Adipocyte (in vitro differentiated cells): ENCODE results near the gene S100A10.

Experiments used
- DNase-seq: peaks from one replicate; pipeline ENCODE4 v3.0.0-alpha.2; 2015; ENCODE audit warnings: low read depth
- H3K27me3 ChIP-seq: replicated peaks from 2 replicates; pipeline ENCODE4 v1.7.0; 2013; ENCODE audit warnings: mild to moderate bottlenecking, low read length, moderate library complexity; ENCODE audit not compliant: control insufficient read depth, insufficient read depth
- H3K36me3 ChIP-seq: 2 replicates; pipeline ENCODE4 v1.7.0; 2013; ENCODE audit warnings: low read length, mild to moderate bottlenecking, moderate library complexity; ENCODE audit not compliant: control insufficient read depth, insufficient read depth, severe bottlenecking
- H3K4me1 ChIP-seq: 2 replicates; pipeline ENCODE4 v1.7.0; 2013; ENCODE audit warnings: mild to moderate bottlenecking, low read length, moderate library complexity; ENCODE audit not compliant: control insufficient read depth, insufficient read depth
- H3K4me3 ChIP-seq: 2 replicates; pipeline ENCODE4 v1.7.0; 2013; ENCODE audit warnings: mild to moderate bottlenecking, low read length, moderate library complexity
- H3K9ac ChIP-seq: 2 replicates; pipeline ENCODE4 v1.7.0; 2013; ENCODE audit warnings: mild to moderate bottlenecking, low read length, moderate library complexity
- H3K9me3 ChIP-seq: 2 replicates; pipeline ENCODE4 v1.7.0; 2013; ENCODE audit warnings: mild to moderate bottlenecking, low read length, moderate library complexity; ENCODE audit not compliant: control insufficient read depth

Gene S100A10

DNA sequence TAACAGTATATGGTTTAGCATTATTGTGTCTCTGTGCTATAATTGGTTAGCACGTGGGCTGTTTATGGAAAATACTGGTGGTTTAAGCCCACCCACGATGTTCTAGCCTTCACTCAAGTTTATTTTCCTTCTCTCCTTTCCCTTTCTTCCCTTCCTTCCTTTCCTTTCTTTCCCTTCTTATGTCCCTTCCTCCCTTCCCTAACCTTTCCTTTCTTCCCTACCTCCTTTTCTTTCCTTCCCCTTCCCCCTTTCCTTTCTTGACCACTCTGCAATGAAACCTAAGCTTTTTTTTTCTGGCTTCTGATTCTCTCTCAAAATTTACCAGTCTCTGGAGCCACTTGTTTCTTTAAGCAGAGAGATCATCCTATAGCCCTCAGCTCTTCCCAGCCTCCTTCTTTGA, 13.4 kb upstream of the S100A10 start:
- H3K4me3 ChIP-seq: no peak overlapping the region
- no peaks in the 10 kb centered on the region for H3K27me3 ChIP-seq
- H3K9ac ChIP-seq: no peak overlapping the region
- H3K36me3 ChIP-seq: no peaks in the 10 kb centered on the region
- no peaks in the 10 kb centered on the region for H3K9me3 ChIP-seq
- DNase-seq: no peak
- H3K4me1 ChIP-seq: peaks cover 9% of the 10 kb centered on the region

DNA sequence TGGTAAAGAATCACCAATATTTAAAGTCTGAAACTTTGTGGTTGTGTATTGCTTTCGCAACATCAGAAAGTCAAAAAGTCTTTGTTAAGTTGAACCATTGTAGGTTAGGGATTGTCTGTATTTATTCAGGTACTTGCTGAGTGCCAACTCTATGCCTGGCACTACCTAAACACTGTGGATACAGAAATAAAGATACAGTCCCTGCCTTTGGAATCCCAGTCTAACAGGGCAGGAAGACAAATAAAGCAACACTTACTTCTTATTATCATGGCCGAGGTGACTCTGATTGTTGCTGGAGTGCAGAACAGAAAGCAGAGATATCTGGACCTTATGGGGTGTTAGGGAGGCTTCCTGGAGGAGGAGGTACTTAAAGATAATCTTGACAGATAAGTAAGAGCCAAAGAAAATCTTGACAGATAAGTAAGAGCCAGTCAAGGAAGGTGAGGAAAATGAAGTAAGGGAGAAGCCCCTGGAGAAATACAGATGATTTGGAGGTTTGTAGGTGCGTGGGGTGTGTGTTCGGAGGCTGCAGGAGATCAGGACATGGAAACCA, 11.8 kb upstream of the S100A10 start:
- H3K4me3 ChIP-seq: no peak overlapping the region
- H3K4me1 ChIP-seq: peaks cover 19% of the 10 kb centered on the region
- no peak for DNase-seq
- H3K9ac ChIP-seq: no peak overlapping the region
- no peaks in the 10 kb centered on the region for H3K9me3 ChIP-seq
- no peaks in the 10 kb centered on the region for H3K36me3 ChIP-seq
- H3K27me3 ChIP-seq: no peaks in the 10 kb centered on the region

DNA sequence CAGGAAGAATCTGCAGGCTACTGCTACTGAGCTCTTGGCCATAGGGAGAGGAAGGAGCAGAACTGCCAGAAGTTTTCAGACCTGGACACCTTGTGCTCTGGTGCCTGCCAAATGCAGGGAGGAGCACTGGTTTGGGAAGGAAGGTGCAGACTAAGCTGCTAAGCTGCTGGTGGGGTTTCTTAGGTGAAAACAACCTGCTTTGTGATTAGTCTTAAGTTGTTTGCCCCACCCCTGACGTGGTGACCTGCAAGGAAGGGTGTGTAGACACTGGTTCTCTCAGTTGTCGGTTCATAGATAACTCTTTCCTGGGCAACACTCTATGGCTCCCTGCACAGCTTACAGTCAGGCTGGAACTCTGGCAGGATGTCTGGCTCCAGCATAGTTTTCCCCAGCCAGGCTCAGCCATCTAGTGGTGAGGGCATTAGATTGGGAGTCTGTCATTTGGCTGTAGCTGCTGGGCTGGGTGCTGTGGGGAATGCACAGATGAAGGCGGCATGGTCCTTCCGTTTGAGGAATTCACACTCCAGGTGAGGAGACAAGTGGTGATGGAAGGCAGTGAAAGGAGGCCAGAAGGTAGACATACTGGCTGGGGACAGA, 10.3 kb upstream of the S100A10 start:
- Histone ChIP-seq H3K9me3 (no peaks in the 10 kb centered on the region), H3K9ac (no peak overlapping the region), H3K27me3 (no peaks in the 10 kb centered on the region), H3K36me3 (no peaks in the 10 kb centered on the region), H3K4me1 (peaks cover 14% of the 10 kb centered on the region), H3K4me3 (no peak overlapping the region)
- no peak for DNase-seq

GRCh38 chr1:152002960-152003359, 9.3 kb upstream of the S100A10 start:
- Histone ChIP-seq H3K9me3 (no peaks in the 10 kb centered on the region), H3K27me3 (no peaks in the 10 kb centered on the region), H3K9ac (no peak overlapping the region), H3K4me1 (peaks cover 14% of the 10 kb centered on the region), H3K4me3 (no peak overlapping the region), H3K36me3 (no peaks in the 10 kb centered on the region)
- no peak for DNase-seq

DNA sequence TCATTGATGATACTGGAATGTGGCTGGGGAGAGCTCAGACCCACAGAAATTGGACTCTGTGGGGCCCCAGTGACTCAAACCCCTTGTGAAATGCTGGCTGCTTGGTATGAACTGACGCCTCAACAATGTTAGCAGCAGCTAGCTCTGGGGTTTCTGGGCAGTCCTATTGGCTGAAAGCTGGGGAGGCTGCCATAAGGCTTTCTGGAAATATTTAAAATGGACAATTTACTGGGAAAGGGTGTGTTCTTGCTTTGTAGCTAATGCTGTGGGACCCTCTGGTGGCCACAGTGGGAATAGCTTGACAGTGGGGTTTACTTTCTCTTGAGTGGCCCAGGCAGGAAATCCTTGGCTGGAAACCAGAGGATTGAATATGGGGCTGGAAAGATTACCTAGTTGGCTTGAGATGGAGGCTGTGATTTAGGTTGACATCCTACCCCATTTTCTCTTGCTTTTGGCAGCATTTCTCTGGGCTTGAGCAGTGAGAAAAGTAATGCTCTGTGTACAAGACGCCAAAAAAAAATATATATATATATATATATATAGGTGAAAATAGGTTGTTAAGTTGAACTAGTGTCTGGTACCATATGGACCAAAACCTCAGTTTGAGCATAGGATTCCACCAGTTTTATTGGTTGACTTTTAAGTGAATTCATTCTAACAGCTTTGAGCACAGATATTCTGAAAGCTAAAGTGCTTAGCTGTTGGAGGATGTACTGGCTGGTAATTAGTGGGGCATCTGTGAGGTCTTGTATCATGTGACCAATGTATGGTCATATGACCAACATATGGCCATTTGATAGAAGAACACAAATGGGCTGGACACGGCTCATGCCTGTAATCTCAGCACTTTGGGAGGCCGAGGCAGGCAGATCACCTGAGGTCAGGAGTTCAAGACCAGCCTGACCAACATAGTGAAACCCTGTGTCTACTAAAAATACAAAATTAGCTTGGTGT, 8.2 kb upstream of the S100A10 start:
- peak overlapping the region; percentile 40 for H3K4me3 ChIP-seq
- peak; percentile 98 for DNase-seq
- no peaks in the 10 kb centered on the region for H3K9me3 ChIP-seq
- peak overlapping the region; percentile 26 for H3K9ac ChIP-seq
- H3K4me1 ChIP-seq: peaks cover 14% of the 10 kb centered on the region
- no peaks in the 10 kb centered on the region for H3K36me3 ChIP-seq
- no peaks in the 10 kb centered on the region for H3K27me3 ChIP-seq

GRCh38 chr1:152000964-152001630, 7.4 kb upstream of the S100A10 start:
- Histone ChIP-seq H3K4me1 (peaks cover 14% of the 10 kb centered on the region), H3K4me3 (peak overlapping the region; percentile 40), H3K27me3 (no peaks in the 10 kb centered on the region), H3K9ac (peak overlapping the region; percentile 28), H3K9me3 (no peaks in the 10 kb centered on the region), H3K36me3 (no peaks in the 10 kb centered on the region)
- DNase-seq: no peak

DNA sequence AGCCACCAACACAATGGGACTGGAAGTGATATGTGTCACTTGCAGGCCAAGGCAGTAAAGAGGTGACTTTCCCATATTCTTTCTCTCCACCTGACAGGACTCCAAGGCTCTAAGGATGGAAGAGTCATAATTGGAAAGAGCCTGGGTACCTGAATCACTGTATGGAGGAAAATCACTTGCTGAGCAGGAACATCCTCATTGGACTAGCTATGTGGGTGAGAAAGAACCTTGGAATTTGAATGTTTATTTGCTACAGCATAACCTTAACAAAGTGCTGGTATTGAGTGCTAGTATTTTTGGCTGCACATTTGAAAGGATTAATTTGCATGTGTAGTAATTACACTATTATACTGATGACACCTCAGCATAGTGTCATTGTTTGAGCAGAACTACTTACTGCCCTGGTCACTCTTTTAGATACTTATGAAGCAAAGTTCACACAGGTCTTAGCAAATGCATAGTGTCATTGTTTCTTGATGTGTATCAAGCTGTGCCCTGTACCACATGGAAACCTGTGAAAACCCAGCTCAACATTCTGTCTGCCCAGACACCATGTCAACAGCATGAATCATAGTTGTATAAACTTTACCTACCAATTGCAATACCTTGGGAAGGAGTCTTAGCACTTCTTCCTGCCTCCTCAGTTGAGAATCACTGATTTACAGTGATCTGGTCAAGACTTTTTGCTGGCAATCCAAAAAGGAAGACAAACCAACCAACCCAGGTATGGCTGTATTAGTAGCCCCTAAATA, 5.1 kb upstream of the S100A10 start:
- Histone ChIP-seq H3K27me3 (no peaks in the 10 kb centered on the region), H3K36me3 (no peaks in the 10 kb centered on the region), H3K4me1 (peaks cover 31% of the 10 kb centered on the region), H3K9me3 (no peaks in the 10 kb centered on the region), H3K4me3 (no peak overlapping the region), H3K9ac (no peak overlapping the region)
- DNase-seq: no peak

DNA sequence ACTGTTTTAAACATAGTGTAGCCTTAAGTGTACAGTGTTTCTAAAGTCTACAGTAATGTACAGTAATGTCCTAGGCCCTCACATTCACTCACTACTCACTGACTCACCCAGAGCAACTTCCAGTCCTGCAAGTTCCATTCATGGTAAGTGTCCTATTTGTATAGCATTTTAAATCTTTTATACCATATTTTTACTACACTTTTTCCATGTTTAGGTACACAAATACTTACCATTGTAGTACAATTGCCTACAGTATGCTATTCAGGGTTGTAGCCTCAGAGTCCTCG, 3.6 kb upstream of the S100A10 start:
- no peaks in the 10 kb centered on the region for H3K27me3 ChIP-seq
- H3K4me3 ChIP-seq: no peak overlapping the region
- no peaks in the 10 kb centered on the region for H3K36me3 ChIP-seq
- peaks cover 30% of the 10 kb centered on the region for H3K4me1 ChIP-seq
- H3K9me3 ChIP-seq: no peaks in the 10 kb centered on the region
- no peak overlapping the region for H3K9ac ChIP-seq
- no peak for DNase-seq

DNA sequence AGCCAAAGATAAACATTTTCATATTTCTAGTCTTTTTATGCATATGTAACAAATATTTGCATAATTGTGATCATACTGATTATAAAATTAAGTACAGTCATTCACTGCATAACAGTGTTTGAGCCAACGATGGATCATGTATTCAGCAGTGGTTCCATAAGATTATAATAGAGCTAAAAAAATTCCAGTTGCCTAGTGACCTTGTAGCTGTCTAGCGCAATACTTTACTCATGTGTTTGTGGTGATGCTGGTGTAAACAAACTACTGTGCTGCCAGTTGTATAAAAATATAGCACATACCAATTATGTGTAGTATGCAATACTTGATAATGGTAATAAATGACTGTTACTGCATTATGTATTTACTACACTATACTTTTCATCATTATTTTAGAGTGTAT, 2.1 kb upstream of the S100A10 start:
- Histone ChIP-seq H3K9ac (no peak overlapping the region), H3K9me3 (no peaks in the 10 kb centered on the region), H3K36me3 (no peaks in the 10 kb centered on the region), H3K27me3 (no peaks in the 10 kb centered on the region), H3K4me1 (peaks cover 35% of the 10 kb centered on the region), H3K4me3 (no peak overlapping the region)
- peak; percentile 37 for DNase-seq

DNA sequence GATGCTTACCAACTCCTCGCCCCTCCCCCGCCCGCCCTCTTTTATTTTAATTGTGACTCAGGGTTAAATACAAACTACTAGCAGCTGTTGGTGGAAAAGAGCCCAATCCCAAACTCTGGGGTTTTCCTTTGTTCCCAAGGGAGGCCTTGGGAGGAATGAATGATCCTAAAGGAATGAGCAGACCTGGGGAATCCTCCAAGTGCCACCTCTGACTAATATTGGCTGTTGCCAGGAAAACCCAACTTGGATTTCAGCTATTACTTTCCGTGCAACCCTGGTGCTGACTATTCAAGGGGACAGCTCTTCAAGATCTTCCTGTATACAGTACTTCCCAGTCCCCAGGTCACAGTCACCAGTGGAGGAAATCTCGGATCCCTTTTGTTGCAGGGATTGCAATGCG, 1.3 kb upstream of the S100A10 start:
- DNase-seq: peak; percentile 94
- Histone ChIP-seq H3K9me3 (no peaks in the 10 kb centered on the region), H3K9ac (no peak overlapping the region), H3K27me3 (no peaks in the 10 kb centered on the region), H3K4me3 (no peak overlapping the region), H3K36me3 (no peaks in the 10 kb centered on the region), H3K4me1 (peaks cover 39% of the 10 kb centered on the region)
